ENCODE results near the gene TIGD3.

DNA sequence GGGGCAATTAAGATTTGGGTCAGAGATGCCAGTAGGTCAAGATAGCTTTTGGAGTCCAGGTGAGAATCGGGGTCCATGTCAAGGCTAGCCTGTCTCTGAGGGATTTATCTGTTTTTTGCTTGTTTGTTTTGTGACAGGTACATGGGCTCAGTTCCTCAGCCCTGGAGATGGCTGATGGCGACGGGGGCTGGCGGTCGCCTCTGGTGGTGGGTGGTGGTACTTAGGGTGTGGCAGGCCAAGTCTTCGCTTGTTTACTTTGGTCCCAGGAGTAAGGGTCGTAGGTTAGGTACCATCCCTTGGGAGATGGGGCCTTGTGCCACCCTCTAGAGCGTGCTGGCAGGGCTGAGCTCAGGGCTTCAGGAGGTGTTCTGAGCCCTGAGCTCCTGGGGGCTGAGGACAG is 23.2 kb downstream of the TIGD3 start:
- no peak for TF ChIP-seq POLR2A (IDR thresholded peaks at IDR 0.05)
- TF ChIP-seq, protein P1, sequence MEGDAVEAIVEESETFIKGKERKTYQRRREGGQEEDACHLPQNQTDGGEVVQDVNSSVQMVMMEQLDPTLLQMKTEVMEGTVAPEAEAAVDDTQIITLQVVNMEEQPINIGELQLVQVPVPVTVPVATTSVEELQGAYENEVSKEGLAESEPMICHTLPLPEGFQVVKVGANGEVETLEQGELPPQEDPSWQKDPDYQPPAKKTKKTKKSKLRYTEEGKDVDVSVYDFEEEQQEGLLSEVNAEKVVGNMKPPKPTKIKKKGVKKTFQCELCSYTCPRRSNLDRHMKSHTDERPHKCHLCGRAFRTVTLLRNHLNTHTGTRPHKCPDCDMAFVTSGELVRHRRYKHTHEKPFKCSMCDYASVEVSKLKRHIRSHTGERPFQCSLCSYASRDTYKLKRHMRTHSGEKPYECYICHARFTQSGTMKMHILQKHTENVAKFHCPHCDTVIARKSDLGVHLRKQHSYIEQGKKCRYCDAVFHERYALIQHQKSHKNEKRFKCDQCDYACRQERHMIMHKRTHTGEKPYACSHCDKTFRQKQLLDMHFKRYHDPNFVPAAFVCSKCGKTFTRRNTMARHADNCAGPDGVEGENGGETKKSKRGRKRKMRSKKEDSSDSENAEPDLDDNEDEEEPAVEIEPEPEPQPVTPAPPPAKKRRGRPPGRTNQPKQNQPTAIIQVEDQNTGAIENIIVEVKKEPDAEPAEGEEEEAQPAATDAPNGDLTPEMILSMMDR (IDR thresholded peaks at IDR 0.05), result no peak
- no peak for TF ChIP-seq POLR2AphosphoS5 (IDR thresholded peaks at IDR 0.05)

Measured in gastroesophageal sphincter (tissue), 3 donors.